ENCODE results near the gene TLK2. TPM values are rescaled to one million over a fixed set of nuclear protein-coding genes. Genes with fewer than 3 reads are reported as not detected.
"Not testable (repeated sequence)": the region's sequence is repeated elsewhere in the genome, so short reads cannot be mapped to it uniquely, and the experiment has no call there.

Gene TLK2
- total RNA-seq, 1 experiment from 2014 or later, result 19.8 TPM

- not testable (repeated sequence) for DNase-seq (ENCODE audit: low spot score)
These were observed 80.3 kb downstream of the TLK2 start for GRCh38 chr17:62558941-62559340.

DNA sequence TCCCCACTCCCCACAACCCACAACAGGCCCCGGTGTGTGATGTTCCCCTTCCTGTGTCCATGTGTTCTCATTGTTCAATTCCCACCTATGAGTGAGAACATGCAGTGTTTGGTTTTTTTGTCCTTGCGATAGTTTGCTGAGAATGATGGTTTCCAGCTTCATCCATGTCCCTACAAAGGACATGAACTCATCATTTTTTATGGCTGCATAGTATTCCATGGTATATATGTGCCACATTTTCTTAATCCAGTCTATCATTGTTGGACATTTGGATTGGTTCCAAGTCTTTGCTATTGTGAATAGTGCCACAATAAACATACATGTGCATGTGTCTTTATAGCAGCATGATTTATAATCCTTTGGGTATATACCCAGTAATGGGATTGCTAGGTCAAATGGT, 82.3 kb downstream of the TLK2 start:
- not testable (repeated sequence) for DNase-seq (ENCODE audit: low spot score)

- DNase-seq (ENCODE audit: low spot score), result peak; percentile 11
These were observed 84.0 kb downstream of the TLK2 start for GRCh38 chr17:62562656-62563055.

DNA sequence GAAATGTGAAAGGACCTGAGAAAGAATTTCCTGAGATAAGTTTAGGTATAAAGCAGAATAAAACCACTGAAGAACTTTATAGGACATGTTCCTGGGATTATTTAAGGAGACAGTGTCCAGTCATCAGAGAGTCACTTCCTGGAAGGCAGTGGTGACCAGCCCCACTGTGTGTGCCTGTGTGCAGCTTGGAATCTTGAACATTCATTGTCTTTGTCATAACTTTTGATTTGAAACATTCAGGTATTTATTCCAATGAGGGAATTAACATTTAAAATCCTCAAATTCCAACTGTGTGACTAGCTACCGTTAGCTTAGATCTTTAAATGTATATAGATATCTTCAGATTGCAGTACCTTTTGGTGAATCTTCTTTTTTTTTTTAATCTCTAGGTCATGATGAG, 87.2 kb downstream of the TLK2 start:
- no peak for DNase-seq (ENCODE audit: low spot score)

DNA sequence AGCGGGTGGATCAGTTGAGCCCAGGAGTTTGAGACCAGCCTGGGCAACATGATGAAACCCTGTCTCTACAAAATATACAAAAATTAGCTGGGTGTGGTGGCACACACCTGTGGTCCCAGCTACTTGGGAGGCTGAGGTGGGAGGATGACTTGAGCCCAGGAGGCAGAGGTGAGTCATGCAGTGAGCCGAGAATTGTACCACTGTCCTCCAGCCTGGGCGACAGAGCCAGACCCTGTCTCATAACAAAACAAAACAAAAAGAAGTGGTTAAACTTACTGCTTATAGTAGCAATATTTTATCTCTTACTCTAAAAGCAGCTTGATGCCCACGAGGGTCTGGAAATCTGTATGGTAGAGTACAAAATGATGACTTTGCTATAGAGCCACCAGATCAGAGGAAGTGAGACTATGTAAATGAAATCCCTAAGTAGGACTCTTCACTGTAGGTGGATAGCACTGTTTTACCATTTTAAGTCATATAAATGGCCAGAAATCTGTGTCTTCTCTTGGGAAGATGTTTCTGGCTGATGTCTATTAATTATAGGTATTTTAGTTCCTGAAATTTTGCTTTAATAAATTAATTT, 88.5 kb downstream of the TLK2 start:
- DNase-seq (ENCODE audit: low spot score), result no peak

DNA sequence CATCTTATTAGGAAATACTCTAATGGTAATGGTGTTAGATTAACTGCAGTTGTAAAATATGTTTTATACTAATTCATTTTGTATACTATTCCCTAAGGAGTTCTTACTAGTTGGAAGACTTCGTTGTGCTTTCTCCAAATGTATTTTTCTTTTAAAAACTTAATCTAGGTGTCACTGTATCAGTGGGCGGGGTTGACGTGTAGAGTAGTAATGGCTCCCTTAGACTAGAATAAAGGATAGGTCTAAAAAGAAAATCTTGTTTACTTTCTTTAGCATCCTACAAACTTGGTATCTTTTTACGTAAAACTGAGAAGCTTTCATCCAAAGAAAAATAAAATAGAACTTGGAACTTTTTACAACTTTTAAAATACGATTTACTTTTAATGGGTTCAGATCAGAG, 93.9 kb downstream of the TLK2 start:
- no peak for DNase-seq (ENCODE audit: low spot score)

- DNase-seq (ENCODE audit: low spot score), result no peak
These were observed 94.3 kb downstream of the TLK2 start for GRCh38 chr17:62572888-62573401.

- DNase-seq (ENCODE audit: low spot score), result no peak
These were observed 95.0 kb downstream of the TLK2 start for GRCh38 chr17:62573480-62574117.

DNA sequence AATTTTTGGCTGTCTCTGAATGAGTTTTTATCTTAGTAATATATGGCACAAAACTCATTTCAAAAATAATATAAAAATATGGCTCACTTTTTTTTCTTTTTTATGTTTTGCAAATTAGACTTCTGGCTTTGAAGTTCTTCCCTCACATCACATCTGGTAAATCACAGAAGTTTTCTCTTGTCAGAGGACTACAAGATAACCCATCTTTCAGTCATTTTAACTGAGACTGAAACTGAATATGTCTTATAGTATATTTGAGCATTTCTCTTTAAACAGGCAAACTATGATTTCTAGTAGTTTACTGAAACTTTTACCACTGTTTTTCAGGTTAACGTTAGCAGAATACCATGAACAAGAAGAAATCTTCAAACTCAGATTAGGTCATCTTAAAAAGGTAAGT, 97.8 kb downstream of the TLK2 start:
- DNase-seq (ENCODE audit: low spot score), result no peak

GRCh38 chr17:62578757-62579487, 100.3 kb downstream of the TLK2 start:
- DNase-seq (ENCODE audit: low spot score), result no peak

DNA sequence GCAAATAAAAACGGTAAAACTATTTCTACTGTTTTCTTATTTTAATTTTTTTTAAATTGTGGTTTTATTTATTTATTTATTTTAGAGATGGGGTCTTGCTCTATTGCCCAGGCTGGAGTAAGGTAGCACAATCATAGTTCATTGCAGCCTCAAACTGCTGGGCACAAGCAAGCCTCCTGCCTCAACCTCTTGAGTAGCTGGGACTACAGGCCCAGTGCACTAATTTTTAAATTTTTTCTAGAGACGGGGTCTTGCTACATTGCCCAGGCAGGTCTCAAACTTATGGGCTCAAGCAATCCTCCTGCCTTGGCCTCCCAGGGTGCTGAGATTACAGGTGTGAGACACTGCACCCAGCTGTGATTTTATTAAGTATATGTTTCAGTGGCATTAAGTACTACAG, 102.3 kb downstream of the TLK2 start:
- no peak for DNase-seq (ENCODE audit: low spot score)

GRCh38 chr17:62581764-62582163, 103.1 kb downstream of the TLK2 start:
- DNase-seq (ENCODE audit: low spot score), result no peak

GRCh38 chr17:62587554-62587953, 108.9 kb downstream of the TLK2 start:
- DNase-seq (ENCODE audit: low spot score), result no peak

DNA sequence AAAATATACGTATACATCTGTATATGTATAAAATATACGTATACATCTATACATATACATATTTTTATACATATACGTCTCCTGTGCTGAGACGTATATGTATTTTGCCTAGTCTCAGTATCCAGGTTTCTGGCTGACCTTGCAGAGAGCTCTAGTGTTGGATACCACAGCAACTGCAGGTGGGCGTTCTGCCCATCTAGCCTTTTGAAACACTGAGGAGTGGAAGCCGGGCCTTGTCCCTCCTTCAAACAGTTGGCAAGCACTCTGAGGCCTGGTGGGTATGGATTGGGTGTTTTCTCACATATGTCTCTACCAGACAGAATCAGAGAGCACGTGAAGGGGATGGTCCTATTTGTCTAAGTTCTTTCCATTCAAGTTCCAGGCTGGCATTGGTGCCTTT, 109.5 kb downstream of the TLK2 start:
- no peak for DNase-seq (ENCODE audit: low spot score)

GRCh38 chr17:62591333-62591732, 112.7 kb downstream of the TLK2 start:
- DNase-seq (ENCODE audit: low spot score), result no peak

GRCh38 chr17:62591822-62592221, 113.2 kb downstream of the TLK2 start:
- not testable (repeated sequence) for DNase-seq (ENCODE audit: low spot score)

- DNase-seq (ENCODE audit: low spot score), result no peak
These were observed 113.9 kb downstream of the TLK2 start for GRCh38 chr17:62592341-62593099.

GRCh38 chr17:62595484-62595883, 116.9 kb downstream of the TLK2 start:
- no peak for DNase-seq (ENCODE audit: low spot score)

GRCh38 chr17:62596662-62597061, 118.0 kb downstream of the TLK2 start:
- no peak for DNase-seq (ENCODE audit: low spot score)

DNA sequence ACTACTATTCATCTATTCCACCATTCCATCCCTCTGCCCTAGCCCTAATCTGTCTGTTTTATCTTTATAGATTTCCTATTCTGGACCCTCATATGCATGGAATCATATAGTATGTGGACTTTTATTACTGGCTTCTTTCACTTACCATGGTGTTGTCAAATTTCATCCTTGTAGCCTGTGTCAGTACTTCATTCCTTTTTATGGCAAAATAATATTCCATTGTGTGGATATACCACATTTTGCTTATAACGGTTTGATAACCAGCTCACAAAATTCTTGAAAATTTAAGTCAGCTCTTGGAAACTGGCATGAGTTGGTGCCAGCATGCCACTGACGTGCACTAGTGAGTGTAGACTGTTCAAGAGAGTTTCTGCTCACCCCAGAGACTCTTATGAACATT, 118.5 kb downstream of the TLK2 start:
- no peak for DNase-seq (ENCODE audit: low spot score)

DNA sequence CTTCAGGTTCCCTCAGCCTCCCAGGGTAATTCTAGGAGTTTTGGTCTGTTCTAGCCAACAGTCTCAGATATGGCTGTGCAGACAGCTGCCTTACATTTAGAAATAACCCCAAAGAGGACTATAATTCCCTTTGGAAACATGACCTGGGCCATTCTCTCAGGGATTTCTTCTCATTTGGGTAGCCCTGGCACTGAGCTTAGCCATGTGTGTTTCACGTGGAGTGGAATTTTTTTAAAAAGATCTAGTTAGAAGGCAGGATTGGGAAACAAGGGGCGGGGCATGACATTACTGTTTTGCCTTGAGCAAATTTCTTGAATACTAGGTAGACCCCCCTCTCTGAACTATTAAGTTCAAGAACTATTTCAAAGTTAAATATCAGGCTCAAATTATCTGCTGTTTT, 119.3 kb downstream of the TLK2 start:
- DNase-seq (ENCODE audit: low spot score), result no peak
